GM18507 (cell line): ENCODE results near the gene KCNMA1.

Experiments used
- DNase-seq: peaks from one replicate; pipeline ENCODE4 v3.0.0; 2011; ENCODE audit warnings: low read depth; ENCODE audit not compliant: insufficient read length; ENCODE audit errors: extremely low spot score
- FAIRE-seq: peaks from 2 replicates; lab custom pipeline; 2011; peaks lifted over from hg19 to GRCh38; lab: Jason Lieb, UNC

KCNMA1 gene

GRCh38 chr10:77309092-77309491 is 328.5 kb downstream of the KCNMA1 start:
- FAIRE-seq (no peak), DNase-seq (no peak)

GRCh38 chr10:77308084-77308732 is 329.4 kb downstream of the KCNMA1 start:
- DNase-seq: no peak

GRCh38 chr10:77306666-77307065 is 330.9 kb downstream of the KCNMA1 start:
- DNase-seq: no peak

More at GRCh38 chr10:77308084-77308732, 329.4 kb downstream of the KCNMA1 start:
- FAIRE-seq: no peak

GRCh38 chr10:77305650-77306632 is 331.7 kb downstream of the KCNMA1 start:
- FAIRE-seq: no peak
- DNase-seq: no peak

More at GRCh38 chr10:77306666-77307065, 330.9 kb downstream of the KCNMA1 start:
- no peak for FAIRE-seq

- FAIRE-seq (no peak), DNase-seq (no peak)
Measured at GRCh38 chr10:77304192-77304591, 333.4 kb downstream of the KCNMA1 start.

GRCh38 chr10:77301305-77301730 is 336.3 kb downstream of the KCNMA1 start:
- no peak for DNase-seq
- no peak for FAIRE-seq

GRCh38 chr10:77300682-77301302 is 336.8 kb downstream of the KCNMA1 start:
- FAIRE-seq (no peak), DNase-seq (no peak)

- no peak for DNase-seq
- no peak for FAIRE-seq
Measured at GRCh38 chr10:77299320-77299719, 338.3 kb downstream of the KCNMA1 start.

- DNase-seq (no peak), FAIRE-seq (no peak)
Measured at GRCh38 chr10:77297393-77297739, 340.2 kb downstream of the KCNMA1 start.

GRCh38 chr10:77296534-77297392 is 340.8 kb downstream of the KCNMA1 start:
- no peak for DNase-seq

GRCh38 chr10:77293773-77294172 is 343.8 kb downstream of the KCNMA1 start:
- no peak for FAIRE-seq

More at GRCh38 chr10:77296534-77297392, 340.8 kb downstream of the KCNMA1 start:
- FAIRE-seq: no peak

GRCh38 chr10:77293347-77293746 is 344.3 kb downstream of the KCNMA1 start:
- FAIRE-seq (no peak), DNase-seq (no peak)

More at GRCh38 chr10:77293773-77294172, 343.8 kb downstream of the KCNMA1 start:
- no peak for DNase-seq

GRCh38 chr10:77291596-77292505 is 345.8 kb downstream of the KCNMA1 start:
- DNase-seq (no peak), FAIRE-seq (no peak)

- FAIRE-seq (no peak), DNase-seq (no peak)
Measured at GRCh38 chr10:77290528-77291155, 347.0 kb downstream of the KCNMA1 start.

GRCh38 chr10:77289790-77290189 is 347.8 kb downstream of the KCNMA1 start:
- DNase-seq: no peak
- FAIRE-seq: no peak

- no peak for FAIRE-seq
- no peak for DNase-seq
Measured at GRCh38 chr10:77289027-77289501, 348.5 kb downstream of the KCNMA1 start.

GRCh38 chr10:77287647-77288120 is 349.9 kb downstream of the KCNMA1 start:
- DNase-seq (no peak), FAIRE-seq (no peak)
